K562 (cell line): ENCODE results near the gene SRCAP. TPM values are rescaled to one million over a fixed set of nuclear protein-coding genes. Genes with fewer than 3 reads are reported as not detected.

ENCODE experiments used
- ADNP ChIP-seq: fragments of 200-800 bp; sonication (Bioruptor generic); IDR thresholded peaks from 2 replicates; pipeline ENCODE4 v1.6.1; 2016; ENCODE audit warnings: missing genetic modification characterization, missing compliant biosample characterization
- CBX3 ChIP-seq, 2 experiments: IDR thresholded peaks; 1 replicate in 1 of 2; 2 replicates in 1 of 2; pipeline ENCODE4 v1.6.1; 2012; ENCODE audit warnings: inconsistent platforms in 2 of 2, low read length in 2 of 2, borderline replicate concordance in 1 of 2, control low read depth in 1 of 2
- CEBPG ChIP-seq, 3 experiments: fragments of 200-800 bp in 1 of 3; sonication (Bioruptor generic) in 1 of 3; sonication (generic) in 1 of 3; formaldehyde crosslinking in 1 of 3; IDR thresholded peaks in 2 of 3; conservative IDR thresholded peaks in 1 of 3; 2 replicates each; pipeline versions ENCODE4 v1.6.1 to v1.8.0; 2016 to 2022; ENCODE audit warnings: missing compliant biosample characterization in 2 of 3, missing genetic modification characterization in 2 of 3, mild to moderate bottlenecking in 1 of 3, missing genetic modification reagents in 1 of 3
- EHMT2 ChIP-seq: fragments of 450-650 bp; IDR thresholded peaks from 2 replicates; pipeline ENCODE4 v1.6.1; 2018; ENCODE audit warnings: antibody characterized with exemption
- ELK3 ChIP-seq: fragments of 450-650 bp; formaldehyde crosslinking; IDR thresholded peaks from 2 replicates; pipeline ENCODE4 v1.4.0; 2020; ENCODE audit warnings: mild to moderate bottlenecking
- EP400 ChIP-seq: fragments of 450-650 bp; IDR thresholded peaks from 2 replicates; pipeline ENCODE4 v1.6.1; 2017; ENCODE audit warnings: antibody characterized with exemption, mild to moderate bottlenecking, moderate library complexity
- FOXO4 ChIP-seq: fragments of 450-650 bp; formaldehyde crosslinking; IDR thresholded peaks from 2 replicates; pipeline ENCODE4 v1.4.0; 2020; ENCODE audit warnings: mild to moderate bottlenecking, moderate library complexity
- HBP1 ChIP-seq: fragments of 450-650 bp; formaldehyde crosslinking; IDR thresholded peaks from 2 replicates; pipeline ENCODE4 v1.4.0; 2022; ENCODE audit warnings: missing genetic modification characterization
- HMG20A ChIP-seq: fragments of 450-650 bp; formaldehyde crosslinking; conservative IDR thresholded peaks from 2 replicates; pipeline ENCODE4 v1.4.0; 2020; ENCODE audit warnings: mild to moderate bottlenecking, mixed read lengths
- HNRNPUL1 ChIP-seq: fragments of 200-400 bp; formaldehyde crosslinking; IDR thresholded peaks from 2 replicates; pipeline ENCODE4 v1.6.1; 2017; ENCODE audit warnings: low read length
- MLLT1 ChIP-seq, 2 experiments: fragments of 450-650 bp; IDR thresholded peaks; 2 replicates each; pipeline ENCODE4 v1.6.1; 2016
- NRF1 ChIP-seq, 2 experiments: fragments of 450-650 bp; IDR thresholded peaks in 1 of 2; conservative IDR thresholded peaks in 1 of 2; 2 replicates each; pipeline ENCODE4 v1.6.1; 2014; ENCODE audit warnings: mild to moderate bottlenecking in 2 of 2
- RCOR1 ChIP-seq, 2 experiments: IDR thresholded peaks; 2 replicates each; pipeline ENCODE4 v1.6.1; 2012; ENCODE audit warnings: low read depth in 2 of 2, low read length in 2 of 2, borderline replicate concordance in 1 of 2, improper control_type of control experiment in 1 of 2
- RFX5 ChIP-seq: IDR thresholded peaks from 2 replicates; pipeline ENCODE4 v1.6.1; 2011; ENCODE audit warnings: low read depth, mild to moderate bottlenecking, improper control_type of control experiment, low read length
- SIN3B ChIP-seq: fragments of 450-650 bp; IDR thresholded peaks from 2 replicates; pipeline ENCODE4 v1.6.1; 2017; ENCODE audit warnings: low read depth, mild to moderate bottlenecking, moderate library complexity
- SLC30A9 ChIP-seq: fragments of 250-450 bp; sonication (Bioruptor Pico); IDR thresholded peaks from 2 replicates; pipeline ENCODE4 v1.8.0; 2022; ENCODE audit warnings: mild to moderate bottlenecking, moderate library complexity
- SRSF7 ChIP-seq: fragments of 200-400 bp; formaldehyde crosslinking; optimal IDR thresholded peaks from 2 replicates; pipeline ENCODE3; 2017; ENCODE audit warnings: mild to moderate bottlenecking, low read depth, low read length
- U2AF1 ChIP-seq: fragments of 200-400 bp; formaldehyde crosslinking; optimal IDR thresholded peaks from 2 replicates; pipeline ENCODE3; 2017; ENCODE audit warnings: mild to moderate bottlenecking, low read depth, low read length, moderate library complexity
- ZKSCAN1 ChIP-seq: fragments of 150-350 bp; IDR thresholded peaks from 2 replicates; pipeline ENCODE4 v1.6.1; 2016; ENCODE audit warnings: low read depth, low read length
- ZNF436 ChIP-seq: fragments of 250-450, 450-650 bp; sonication (Bioruptor Pico); formaldehyde crosslinking; IDR thresholded peaks from 2 replicates; pipeline ENCODE4 v1.7.0; 2020; ENCODE audit warnings: mild to moderate bottlenecking
- ZNF589 ChIP-seq: fragments of 200-800 bp; sonication (Bioruptor generic); IDR thresholded peaks from 2 replicates; pipeline ENCODE4 v1.6.1; 2016; ENCODE audit warnings: low read depth, missing genetic modification characterization, missing compliant biosample characterization
- ZNF717 ChIP-seq: fragments of 250-450 bp; sonication (Bioruptor Pico); IDR thresholded peaks from 2 replicates; pipeline ENCODE4 v1.5.0; 2021
- ZNF75A ChIP-seq: fragments of 450-650 bp; formaldehyde crosslinking; IDR thresholded peaks from 2 replicates; pipeline ENCODE4 v1.4.0; 2020; ENCODE audit warnings: mild to moderate bottlenecking
- polyA plus RNA-seq, 8 experiments: library from polyadenylated mRNA; depleted of rRNA in 4 of 8; stranded (reverse) in 5 of 8; unstranded in 3 of 8; fragments of >200 nt; fragmentation: Nextera tagmentation in 2 of 8; fragmentation: Illumina TruSeq in 1 of 8; extraction: Ambion mirVana in 2 of 8; extraction: Trizol in 1 of 8; gene quantifications; 2 replicates each; pipeline versions ENCODE4 v1.2.1 to v1.2.3, GENCODE V29; 2011 to 2014; ENCODE audit warnings: inconsistent platforms in 1 of 8, missing spikeins in 1 of 8
- total RNA-seq, 7 experiments: library from RNA; depleted of rRNA in 6 of 7; stranded (reverse); fragments of >200 nt in 6 of 7; fragmentation: Illumina TruSeq in 2 of 7; extraction: Trizol in 2 of 7; gene quantifications; 2 replicates each; pipeline versions ENCODE4 v1.2.1 to v1.2.3, GENCODE V29; 2011 to 2021; ENCODE audit warnings: low replicate concordance in 1 of 7

Gene SRCAP
- total and polyA plus RNA-seq, 9 of the 15 experiments (the other 6 are each of a cell fraction or from before 2014, with no cell fraction given), result 0.21 to 62.6 (median 5.8) TPM

DNA sequence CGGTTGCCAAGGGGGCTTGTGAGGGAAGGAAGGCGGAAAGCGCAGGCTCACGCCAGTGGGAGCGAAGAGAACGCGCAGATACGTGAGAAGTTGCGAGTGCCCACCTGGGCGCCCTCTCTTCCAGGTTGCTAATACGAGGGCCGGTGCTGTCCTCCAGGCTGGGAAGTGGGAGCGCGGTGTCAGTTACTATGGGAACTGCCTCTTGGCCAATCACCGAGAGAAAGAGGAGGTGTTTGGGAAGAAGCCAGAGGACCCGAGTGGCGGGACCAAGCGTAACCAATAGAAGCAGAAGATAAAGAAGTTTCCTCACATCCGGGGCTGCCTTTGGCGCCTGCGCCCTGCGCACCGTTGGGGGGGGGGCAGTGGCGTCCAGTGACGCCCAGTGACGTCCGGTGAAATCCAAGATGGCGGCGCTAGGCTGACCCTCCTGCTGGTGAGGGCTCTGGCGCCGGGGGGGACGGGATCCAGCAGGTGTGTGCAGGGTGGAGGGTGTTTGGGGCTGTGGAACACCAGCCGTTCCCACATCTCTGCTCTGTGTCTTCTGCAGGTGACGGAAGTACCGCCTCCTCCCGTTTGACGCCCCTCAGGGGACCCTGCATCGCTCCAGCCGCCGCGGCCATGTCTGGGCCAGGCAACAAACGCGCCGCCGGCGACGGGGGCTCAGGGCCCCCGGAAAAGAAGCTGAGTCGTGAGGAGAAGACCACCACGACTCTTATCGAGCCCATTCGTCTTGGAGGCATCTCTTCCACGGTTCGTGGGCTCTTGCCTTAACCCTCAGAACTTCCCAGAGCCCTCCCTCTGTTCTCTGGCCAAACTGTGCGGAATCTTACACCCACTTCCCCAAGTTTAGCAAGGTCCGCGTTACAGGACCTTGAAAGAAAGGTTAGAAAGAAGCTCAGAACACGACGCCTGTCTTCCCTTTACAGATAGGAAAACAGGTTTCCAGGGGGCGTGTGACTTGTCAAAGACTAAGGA lies 63.2 kb downstream of the SRCAP start, which contains the start of the genes CFAP119 and RNF40 (continued):
- TF ChIP-seq HNRNPUL1 (no peak), CEBPG (CRISPR knock-in tag; IDR thresholded peaks at IDR 0.05) (peak; percentile 83; the same call in 1 of the 2 replicates), CEBPG (tag; conservative IDR thresholded peaks at IDR 0.05 in 1 of 2, IDR thresholded peaks at IDR 0.05 in 1 of 2) (peak; percentile 71 to 77), CBX3 (IDR thresholded peaks at IDR 0.05; ENCODE audit: borderline replicate concordance in 1 of 2, low read length in 2 of 2) (no peak), RCOR1 (IDR thresholded peaks at IDR 0.05; ENCODE audit: borderline replicate concordance in 1 of 2, low read depth in 2 of 2, low read length in 2 of 2) (peak in 1 of 2 experiments; percentile 41; a peak in 1 of 4 replicates), ZNF717 (CRISPR knock-in tag) (no peak), SLC30A9 (CRISPR knock-in tag) (no peak), ADNP (tag) (no peak), ELK3 (no peak), FOXO4 (CRISPR knock-in tag) (no peak), ZNF436 (no peak), RFX5 (no peak), ZKSCAN1 (no peak), SIN3B (peak; percentile 92), HMG20A (CRISPR knock-in tag) (no peak), HBP1 (CRISPR knock-in tag) (no peak), EHMT2 (no peak), U2AF1 (no peak), ZNF75A (CRISPR knock-in tag) (no peak), NRF1 (conservative IDR thresholded peaks at IDR 0.05 in 1 of 2, IDR thresholded peaks at IDR 0.05 in 1 of 2) (peak; percentile 94 to 95), ZNF589 (CRISPR knock-in tag) (no peak), MLLT1 (IDR thresholded peaks at IDR 0.05) (no peak), EP400 (peak; percentile 72; the same call in 1 of the 2 replicates), SRSF7 (no peak)
